Caki2 (cell line): ENCODE measurements around the gene ESPN. TPM values are rescaled to one million over a fixed set of nuclear protein-coding genes. Genes with fewer than 3 reads are reported as not detected.
"Not testable (repeated sequence)": the region's sequence is repeated elsewhere in the genome, so short reads cannot be mapped to it uniquely, and the experiment has no call there.

Source experiments
- DNase-seq: peaks from one replicate; pipeline ENCODE4 v3.0.0-alpha.2; 2015; ENCODE audit warnings: low read depth
- in situ Hi-C: cut with HindIII; loops from 2 replicates; pipeline ENCODE4 v1.10.0; 2016; ENCODE audit warnings: low sequenced_read_pairs, low pct_unique_long_range_greater_than_20kb, mixed read lengths
- total RNA-seq: library from RNA; depleted of rRNA; stranded (reverse); fragments of >200 nt; shearing (Covaris generic); gene quantifications from 2 replicates; pipeline ENCODE4 v1.2.3, GENCODE V29; 2014; ENCODE audit warnings: low replicate concordance; rRNA removed

The ESPN gene, protein sequence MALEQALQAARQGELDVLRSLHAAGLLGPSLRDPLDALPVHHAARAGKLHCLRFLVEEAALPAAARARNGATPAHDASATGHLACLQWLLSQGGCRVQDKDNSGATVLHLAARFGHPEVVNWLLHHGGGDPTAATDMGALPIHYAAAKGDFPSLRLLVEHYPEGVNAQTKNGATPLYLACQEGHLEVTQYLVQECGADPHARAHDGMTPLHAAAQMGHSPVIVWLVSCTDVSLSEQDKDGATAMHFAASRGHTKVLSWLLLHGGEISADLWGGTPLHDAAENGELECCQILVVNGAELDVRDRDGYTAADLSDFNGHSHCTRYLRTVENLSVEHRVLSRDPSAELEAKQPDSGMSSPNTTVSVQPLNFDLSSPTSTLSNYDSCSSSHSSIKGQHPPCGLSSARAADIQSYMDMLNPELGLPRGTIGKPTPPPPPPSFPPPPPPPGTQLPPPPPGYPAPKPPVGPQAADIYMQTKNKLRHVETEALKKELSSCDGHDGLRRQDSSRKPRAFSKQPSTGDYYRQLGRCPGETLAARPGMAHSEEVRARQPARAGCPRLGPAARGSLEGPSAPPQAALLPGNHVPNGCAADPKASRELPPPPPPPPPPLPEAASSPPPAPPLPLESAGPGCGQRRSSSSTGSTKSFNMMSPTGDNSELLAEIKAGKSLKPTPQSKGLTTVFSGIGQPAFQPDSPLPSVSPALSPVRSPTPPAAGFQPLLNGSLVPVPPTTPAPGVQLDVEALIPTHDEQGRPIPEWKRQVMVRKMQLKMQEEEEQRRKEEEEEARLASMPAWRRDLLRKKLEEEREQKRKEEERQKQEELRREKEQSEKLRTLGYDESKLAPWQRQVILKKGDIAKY
- 4.8 and 6.9 TPM in 2 replicates for total RNA-seq

DNA sequence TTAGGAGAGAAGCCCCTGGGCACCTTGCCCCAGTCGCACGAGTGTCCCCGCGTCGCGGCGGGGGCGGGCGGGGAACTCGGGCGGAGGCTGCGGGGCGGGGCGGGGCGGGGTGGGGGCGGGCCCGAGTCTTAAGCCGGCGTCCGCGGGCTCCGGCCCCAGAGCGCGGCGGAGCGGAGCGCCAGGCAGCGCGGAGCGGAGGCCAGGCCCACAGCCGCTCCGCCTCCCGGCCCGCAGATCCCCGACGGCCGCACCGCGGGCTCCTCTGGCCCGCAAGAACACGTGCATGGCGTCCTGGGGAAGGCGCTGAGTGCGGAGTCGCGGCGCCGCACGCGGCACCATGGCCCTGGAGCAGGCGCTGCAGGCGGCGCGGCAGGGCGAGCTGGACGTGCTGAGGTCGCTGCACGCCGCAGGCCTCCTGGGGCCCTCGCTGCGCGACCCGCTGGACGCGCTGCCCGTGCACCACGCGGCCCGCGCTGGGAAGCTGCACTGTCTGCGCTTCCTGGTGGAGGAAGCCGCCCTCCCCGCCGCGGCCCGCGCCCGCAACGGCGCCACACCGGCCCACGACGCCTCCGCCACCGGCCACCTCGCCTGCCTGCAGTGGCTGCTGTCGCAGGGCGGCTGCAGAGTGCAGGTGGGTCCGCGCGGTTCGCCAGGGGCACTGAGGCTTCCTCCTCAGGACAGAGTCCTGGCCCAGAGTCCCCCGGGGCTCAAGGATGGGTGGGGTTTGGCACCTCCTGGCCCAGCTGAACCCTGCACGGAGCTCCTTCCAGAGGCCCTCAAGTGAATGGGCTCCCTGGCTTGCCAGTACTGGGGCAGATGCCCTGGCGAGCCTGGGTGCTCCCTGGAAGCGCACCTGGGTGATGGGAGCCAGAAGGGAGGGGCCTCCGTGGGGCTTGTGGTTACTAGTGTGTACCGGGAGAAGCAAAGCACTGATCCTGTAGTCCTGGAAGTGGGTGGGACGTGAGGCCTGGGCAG is at the start of gene ESPN:
Gene ESPN (plus strand): TSS at position 158 of the 975 bp plus-strand sequence. CDS start 180 bp downstream, at position 338.
- in situ Hi-C loops, result no loop called here

DNA sequence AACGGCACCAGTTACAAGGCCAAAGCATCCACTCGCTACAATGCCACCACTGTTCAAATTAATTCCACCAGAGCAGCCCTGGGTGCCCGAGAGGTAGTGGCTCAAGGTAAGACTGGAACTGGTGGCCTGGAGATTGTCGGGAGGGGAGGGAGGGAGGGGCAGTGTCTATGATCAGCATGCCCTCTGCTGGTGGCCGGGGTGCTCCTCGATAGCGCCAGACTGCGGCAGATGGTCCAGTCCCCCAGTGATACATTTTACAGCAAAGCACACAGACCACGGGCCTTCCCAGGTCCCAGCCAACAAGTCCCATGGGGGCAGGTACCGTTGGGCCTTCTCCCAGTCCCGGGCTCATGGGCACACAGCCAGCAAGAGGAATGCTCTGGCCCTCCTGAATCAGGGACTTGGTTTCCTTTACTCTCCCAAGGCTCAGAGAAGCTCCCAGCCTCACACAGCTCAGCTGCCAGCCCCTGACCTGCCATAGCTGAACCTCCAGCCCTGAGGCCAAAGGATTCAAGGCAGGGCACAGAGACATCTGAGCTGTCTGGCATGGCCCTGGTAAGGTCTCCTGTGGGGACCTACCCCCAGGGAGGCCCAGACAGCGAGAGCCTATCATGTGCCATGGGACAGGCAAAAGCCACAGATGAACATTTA is 46.4 kb upstream of the ESPN start:
- in situ Hi-C loops, result no loop called here
- DNase-seq, result no peak

More for the DNA sequence above, at the start of gene ESPN:
- DNase-seq, result no peak

DNA sequence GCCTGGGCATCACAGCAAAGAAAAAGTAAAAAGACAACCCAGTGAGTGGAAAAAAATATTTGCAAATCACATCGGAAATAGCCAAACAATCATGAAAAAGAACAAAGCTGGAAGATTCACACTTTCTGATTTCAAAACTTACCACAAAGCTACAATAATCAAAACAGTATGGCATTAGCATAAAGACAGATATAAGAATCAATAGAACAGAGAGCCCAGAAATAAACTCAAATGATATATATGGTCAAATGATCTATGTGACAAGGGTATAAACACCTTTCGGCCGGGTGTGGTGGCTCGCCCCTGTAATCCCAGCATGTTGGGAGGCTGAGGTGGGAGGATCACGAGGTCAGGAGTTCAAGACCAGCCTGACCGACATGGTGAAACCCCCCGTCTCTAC is 44.5 kb upstream of the ESPN start:
- no peak for DNase-seq
- in situ Hi-C loops, result no loop called here

DNA sequence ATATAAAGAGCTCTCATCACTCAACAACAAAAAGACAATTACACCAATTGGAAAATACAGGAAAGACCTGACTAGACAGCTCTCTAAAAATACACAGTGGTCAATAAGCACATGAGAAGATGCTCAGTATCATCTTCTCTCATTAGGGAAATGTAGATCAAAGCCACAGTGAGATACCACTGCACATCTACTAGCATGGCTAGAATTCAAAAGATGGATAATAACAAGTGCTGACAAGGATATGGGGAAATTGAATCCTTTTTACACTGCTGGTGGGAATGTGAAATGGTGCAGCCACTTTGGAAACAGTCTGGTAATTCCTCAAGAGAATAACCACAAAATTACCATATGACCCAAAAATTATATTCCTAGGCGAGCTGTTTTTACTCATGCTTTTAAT is 40.4 kb upstream of the ESPN start:
- in situ Hi-C loops, result no loop called here
- DNase-seq, result no peak

DNA sequence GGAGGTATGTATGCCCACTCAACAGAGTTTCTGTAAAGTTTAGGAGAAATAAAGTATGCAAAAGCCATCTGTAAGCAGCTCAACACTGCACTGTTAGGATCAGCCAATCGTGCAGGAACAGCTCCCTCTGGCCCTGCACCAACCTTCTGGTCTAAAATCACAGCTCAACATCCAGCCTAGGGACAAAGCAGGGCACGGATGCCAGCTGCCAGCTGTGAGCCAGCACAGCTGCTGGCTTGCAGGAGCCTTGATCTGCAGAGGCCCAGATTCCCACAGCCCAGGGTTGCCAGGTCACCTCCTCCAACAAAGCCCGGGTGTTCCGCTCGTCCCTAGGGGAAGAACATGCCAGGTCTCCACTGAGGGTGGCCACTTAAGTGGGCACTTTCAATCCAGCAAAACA is 39.6 kb upstream of the ESPN start:
- DNase-seq, result peak; percentile 45
- in situ Hi-C loops, result no loop called here

DNA sequence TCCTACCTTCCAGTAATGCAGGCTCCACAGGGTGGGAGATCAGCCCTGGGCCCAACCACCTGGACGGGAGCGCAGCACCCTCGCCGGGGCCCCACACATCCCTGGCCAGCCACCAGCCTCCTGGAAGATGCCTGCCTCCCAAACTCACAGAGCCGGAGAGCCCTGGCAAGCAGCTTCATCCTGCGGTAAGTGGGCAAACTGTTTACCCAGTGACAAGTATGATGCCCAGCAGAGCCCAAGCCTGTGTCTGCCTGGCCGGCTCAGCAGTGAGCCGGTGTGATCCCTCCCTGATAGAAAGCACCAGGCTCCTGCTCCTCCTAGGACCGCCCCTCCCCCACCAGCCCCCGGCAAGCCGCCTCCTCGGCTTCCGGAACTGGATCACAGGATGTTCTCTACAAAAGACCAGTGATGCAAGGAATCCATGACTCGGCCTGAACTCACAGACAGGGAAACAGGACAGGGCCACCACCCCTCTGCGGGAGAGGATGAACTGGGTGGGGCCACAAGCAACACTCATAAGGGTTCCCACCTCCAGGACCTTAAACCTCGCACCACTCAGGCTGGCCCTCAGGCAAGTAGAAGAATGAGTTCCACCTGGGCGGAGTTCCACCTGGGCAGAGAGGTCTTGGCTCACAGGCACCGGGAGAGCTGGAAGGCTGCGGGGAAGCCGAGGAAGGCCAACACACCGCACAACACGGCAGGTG is 38.9 kb upstream of the ESPN start:
- DNase-seq, result peak; percentile 95
- in situ Hi-C loops, result no loop called here

DNA sequence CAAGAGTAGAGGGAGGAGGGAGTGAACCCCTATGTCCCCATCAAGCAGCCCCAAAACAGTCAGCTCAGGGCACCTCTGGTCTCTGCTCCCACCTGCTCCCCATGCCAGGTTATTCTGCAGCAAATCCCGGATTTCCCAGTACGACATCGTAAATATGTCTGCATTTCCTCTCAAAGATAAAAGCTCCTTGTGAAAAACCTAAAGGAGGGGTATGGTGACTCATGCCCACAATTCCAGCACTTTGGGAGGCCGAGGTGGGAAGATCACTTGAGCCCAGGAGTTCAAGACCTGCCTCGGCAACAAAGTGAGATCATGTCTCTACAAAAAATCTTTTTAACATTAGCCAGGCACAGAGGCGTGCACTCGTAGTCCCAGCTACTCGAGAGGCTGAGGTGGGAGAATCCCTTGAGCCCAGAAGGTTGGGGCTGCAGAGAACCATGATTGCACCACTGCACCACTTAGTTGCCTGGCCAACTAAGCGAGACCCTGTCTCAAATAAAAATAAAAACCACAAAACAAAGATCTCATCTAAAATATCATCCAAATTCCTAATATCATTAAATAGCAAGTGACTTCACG is 38.1 kb upstream of the ESPN start:
- in situ Hi-C loops, result no loop called here

DNA sequence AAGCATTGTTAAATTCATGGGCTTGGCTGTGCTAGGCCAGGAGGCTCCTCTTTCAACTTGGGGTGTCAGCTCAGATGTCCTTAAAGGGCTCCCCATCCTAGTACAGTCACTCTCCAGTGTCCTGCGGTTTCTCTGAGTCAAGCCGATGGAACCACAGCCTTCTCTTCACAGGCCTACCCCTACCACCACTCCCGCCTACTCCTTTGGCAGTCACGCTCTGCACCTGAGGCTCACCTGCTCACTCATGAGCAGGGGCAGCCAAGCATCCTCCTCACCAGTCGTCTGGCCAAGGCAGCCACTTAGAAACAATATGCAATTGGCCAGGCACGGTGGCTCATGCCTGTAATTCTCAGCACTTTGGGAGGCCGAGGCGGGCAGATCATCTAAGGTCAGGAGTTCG is 34.6 kb upstream of the ESPN start:
- in situ Hi-C loops, result no loop called here

More for the DNA sequence above, 38.1 kb upstream of the ESPN start:
- peak; percentile 63 for DNase-seq

DNA sequence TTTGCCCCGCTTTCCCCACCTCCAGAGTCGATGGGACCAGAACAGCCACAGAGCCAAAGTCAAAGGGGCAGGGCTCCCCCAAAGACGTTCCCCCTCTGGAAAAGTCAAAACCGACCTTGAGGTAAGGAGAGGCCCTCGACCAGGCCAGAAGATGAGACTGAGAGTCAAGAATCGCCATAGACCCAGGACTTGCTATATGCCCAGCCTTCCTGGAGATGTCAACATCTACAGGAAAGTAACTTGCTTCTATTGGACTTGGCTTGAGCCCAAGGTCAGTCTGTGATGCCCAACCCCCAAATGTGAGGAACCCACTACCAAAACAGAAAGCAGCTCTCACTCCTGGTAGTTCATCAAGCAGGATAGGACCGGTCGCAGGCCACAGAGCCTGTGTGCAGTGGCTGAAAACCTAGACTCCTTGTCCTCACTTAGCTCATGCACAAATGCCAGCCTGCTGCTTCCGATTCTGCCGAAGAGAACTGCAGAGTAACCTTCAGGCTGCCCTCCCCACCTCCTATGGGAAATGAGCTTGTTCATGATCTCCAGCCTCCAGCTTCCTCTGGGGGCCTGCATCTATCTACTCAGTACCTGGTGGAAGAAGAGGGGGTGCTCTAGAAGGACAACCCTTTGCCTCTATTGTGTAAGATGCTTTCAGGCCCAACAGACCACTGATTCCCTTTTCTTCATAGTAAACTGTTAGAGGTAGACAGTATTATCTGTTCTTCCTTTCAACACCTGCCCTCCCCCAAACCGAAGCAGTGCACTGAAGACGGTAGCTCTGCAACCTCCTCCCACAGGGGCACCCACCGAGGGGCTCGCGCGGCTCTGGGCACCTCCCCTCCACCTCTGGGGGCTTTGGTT is 32.4 kb upstream of the ESPN start:
- in situ Hi-C loops, result no loop called here
- peak; percentile 32 for DNase-seq

More for the DNA sequence above, 34.6 kb upstream of the ESPN start:
- no peak for DNase-seq

DNA sequence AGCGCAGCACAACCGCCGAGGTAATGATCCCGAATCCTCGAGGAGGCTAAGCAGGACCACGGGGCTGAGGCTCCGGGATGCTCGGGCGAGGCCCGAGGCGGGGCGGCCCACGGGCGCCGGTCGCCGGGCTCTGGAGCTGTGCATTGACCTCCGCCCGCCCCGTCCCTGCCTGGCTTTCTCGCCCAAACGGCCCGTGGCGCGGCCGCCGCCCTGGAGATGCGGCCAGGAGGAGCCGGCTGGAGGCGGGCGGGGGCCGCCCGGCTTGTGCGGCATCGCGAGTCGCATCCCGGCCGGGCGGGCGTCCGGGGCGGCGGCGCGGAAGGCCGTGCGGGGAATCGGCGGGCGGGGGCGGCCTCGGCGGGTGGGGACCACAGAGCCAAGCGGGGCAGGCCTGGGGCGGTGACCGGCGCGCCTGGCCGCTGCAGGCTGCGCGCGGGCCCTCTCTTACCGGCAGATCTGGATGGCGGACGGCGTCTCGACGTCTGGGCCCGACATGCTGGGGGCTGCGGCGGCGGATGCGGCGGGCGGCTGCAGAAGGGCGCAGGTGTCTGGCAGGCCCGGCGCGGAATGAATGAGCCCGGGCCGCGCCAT is 31.7 kb upstream of the ESPN start:
- no peak for DNase-seq
- in situ Hi-C loops, result no loop called here

DNA sequence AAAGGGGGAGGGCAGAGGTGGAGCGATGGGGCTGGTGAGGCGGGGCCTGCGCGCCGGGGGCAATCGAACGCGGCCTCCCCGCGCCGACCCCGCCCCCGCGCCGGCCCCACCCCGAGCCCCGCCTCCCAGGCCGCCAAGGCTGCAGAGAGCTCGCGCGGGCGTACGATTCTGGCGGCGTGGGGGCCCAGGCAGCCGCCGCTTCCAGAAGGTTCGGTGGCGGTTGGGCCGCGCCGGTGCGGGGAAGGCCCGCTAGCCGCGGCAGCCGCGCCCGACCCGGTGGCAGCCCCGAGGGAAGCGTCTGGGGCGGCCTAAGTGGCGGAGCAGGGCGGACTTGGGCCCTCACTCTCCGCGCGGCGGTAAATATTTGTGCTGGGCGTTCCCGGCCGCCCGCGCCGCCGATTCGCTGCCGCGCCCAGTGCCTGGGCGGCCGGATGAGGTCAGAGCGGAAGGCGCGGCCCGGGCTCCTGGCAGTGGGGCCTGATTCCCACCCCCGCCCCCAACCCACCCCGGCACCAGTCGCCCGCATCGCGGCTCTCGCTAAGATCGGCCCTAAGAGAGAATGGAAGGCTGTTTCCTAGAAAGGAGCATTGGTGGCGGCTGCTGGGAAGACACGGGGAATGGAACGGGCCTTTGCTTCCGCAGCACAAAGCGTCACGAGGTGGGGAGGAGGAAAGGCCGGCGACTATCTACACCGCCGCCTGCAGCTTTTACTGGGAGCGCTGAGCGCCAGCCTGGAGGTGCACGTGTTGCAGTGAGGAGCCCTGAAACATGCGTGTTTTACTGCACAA is 31.0 kb upstream of the ESPN start, which contains the start of gene ACOT7:
Gene ACOT7 (minus strand): TSS at position 368 of the 788 bp plus-strand sequence. CDS start 368 bp downstream, outside the sequence.
- in situ Hi-C loops, result no loop called here

DNA sequence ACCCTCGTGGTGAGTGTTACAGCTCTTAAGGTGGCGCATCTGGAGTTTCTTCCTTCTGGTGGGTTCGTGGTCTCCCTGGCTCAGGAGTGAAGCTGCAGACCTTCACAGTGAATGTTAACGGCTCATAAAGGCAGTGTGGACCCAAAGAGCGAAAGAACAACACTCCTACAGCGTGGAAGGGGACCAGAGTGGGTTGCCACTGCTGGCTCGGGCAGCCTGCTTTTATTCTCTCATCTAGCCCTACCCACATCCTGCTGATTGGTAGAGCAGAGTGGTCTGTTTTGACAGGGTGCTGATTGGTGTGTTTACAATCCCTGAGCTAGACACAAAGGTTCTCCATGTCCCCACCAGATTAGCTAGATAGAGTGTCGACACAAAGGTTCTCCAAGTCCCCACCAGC is 29.4 kb upstream of the ESPN start:
- in situ Hi-C loops, DNase-seq: not testable (repeated sequence)

More for the DNA sequence above, 31.0 kb upstream of the ESPN start, which contains the start of gene ACOT7:
- DNase-seq, result peak; percentile 91

DNA sequence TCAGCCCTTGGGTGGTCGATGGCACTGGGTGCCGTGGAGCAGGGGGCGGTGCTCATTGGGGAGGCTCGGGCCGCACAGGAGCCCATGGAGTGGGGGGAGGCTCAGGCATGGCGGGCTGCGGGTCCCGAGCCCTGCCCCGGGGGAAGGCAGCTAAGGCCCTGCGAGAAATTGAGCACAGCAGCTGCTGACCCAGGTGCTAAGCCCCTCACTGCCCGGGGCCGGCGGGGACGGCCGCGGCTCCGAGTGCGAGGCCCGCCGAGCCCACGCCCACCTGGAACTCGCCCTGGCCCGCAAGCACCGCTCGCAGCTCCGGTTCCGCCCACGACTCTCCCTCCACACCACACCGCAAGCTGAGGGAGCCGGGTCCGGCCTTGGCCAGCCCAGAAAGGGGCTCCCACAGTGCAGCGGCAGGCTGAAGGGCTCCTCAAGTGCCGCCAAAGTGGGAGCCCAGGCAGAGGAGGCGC is 28.8 kb upstream of the ESPN start:
- in situ Hi-C loops, DNase-seq: not testable (repeated sequence)

DNA sequence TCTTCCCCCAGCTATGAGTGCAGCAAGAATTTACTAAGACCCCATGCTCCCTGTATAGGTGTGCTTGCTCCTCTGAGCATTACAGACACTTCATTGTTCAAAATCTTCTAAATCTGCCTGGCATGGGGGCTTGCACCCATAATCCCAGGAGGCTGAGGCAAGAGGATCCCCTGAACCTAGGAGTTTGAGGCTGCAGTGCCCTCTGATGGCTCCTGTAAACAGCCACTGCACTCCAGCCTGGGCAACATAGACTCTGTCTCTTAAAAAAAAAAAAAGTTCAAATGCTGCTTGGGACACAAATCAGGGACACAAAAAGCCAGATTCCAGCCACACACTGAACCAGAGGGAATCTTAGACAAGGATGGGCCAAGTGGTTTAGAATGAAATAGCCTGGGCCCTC is 27.6 kb upstream of the ESPN start:
- DNase-seq, result no peak
- in situ Hi-C loops, result no loop called here
